H1 (cell line): ENCODE data around the gene MAP6D1. TPM values are rescaled to one million over a fixed set of nuclear protein-coding genes. Genes with fewer than 3 reads are reported as not detected.

Experiments
- FOSL1 ChIP-seq: IDR thresholded peaks from 2 replicates; pipeline ENCODE4 v1.6.1; 2011; ENCODE audit warnings: mild to moderate bottlenecking, low read depth, low read length, moderate library complexity; ENCODE audit not compliant: insufficient read depth
- POU5F1 ChIP-seq: IDR thresholded peaks from 2 replicates; pipeline ENCODE4 v1.6.1; 2011; ENCODE audit warnings: low read depth, mild to moderate bottlenecking, low read length, moderate library complexity
- RFX5 ChIP-seq: IDR thresholded peaks from 2 replicates; pipeline ENCODE4 v1.6.1; 2011; ENCODE audit warnings: low read depth, low read length, improper control_type of control experiment, borderline replicate concordance
- polyA plus RNA-seq, 7 experiments: library from polyadenylated mRNA; depleted of rRNA in 3 of 7; stranded (reverse) in 5 of 7; unstranded in 2 of 7; fragments of >200 nt in 5 of 7; fragments of 200-250 nt in 2 of 7; gene quantifications; 1 replicate in 5 of 7; 2 replicates in 1 of 7; 4 replicates in 1 of 7; pipeline versions ENCODE4 v1.2.1 to v1.2.3, GENCODE V29; 2011 to 2013; ENCODE audit warnings: missing spikeins in 2 of 7, mixed read lengths in 2 of 7
- total RNA-seq: library from RNA; stranded (reverse); fragmentation: NEBNext Ultra II Directional; extraction: Animal tissue kit (Norgen Biotek cat#: 25700); gene quantifications from 2 replicates; pipeline ENCODE4 v1.2.1, GENCODE V29; 2021

The MAP6D1 gene
- total and polyA plus RNA-seq, 2 of the 8 experiments (the other 6 are each of a cell fraction or from before 2014, with no cell fraction given) = 4.8 to 5.2 TPM

DNA sequence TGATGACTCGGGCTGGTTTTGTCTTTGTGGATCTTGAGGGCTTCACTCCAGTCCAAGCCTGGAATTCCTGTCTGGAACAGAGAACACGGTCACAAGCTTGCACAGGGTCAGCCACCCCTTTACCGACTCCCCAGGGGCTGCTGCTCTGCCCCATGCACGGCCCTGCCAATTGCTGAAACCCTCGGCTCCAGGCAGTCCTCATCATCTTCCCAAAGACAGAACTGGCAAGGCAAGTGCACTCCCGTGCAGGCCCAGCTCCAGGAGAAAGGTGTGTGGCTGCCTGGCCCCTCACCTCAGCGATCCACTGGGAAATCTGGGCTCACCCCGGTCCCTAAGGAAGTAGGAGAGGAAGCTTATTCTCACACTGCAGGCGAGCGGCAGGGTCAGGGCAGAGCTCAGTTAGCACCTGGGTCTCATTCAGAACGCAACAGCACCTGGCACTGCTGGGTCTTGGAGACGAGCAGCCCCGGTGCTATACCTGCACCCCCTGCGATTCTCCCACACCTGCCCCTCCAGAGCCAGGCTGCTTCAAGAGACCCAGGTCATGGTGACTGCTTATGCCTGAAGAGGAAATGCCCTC is 7.2 kb downstream of the MAP6D1 start (continued):
- TF ChIP-seq RFX5 = no peak
- no peak for TF ChIP-seq POU5F1
- TF ChIP-seq FOSL1 = no peak
